ENCODE data around the gene PPP1R7. TPM values are rescaled to one million over a fixed set of nuclear protein-coding genes. Genes with fewer than 3 reads are reported as not detected.

PPP1R7 gene
- polyA plus RNA-seq, 3 donors, result 54.9 to 102 (median 84.4) TPM

DNA sequence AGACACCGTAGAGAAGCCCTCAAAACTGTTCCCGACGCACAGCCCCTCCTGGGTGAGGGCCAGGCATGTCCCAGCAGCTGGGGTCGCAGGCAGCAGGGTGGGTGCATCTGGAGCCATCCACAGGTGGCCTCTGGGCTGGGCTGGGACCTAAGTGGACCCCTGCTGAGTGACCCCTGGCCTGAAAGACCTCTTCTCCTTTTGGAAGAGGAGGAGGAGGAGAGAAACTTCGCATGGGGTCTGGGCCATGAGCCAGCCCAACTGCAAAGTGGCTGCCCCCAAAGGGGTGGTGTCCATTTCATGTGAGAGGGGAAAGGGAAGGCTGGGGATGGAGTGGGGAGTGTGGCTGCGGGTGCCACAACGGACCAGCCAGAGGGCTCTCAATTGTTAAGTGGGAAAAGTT, 63.3 kb downstream of the PPP1R7 start:
- Histone ChIP-seq H3K27ac (ENCODE audit: low read depth in 1 of 2, low read length in 2 of 2) (no peak overlapping the region), H2AFZ (ENCODE audit: insufficient read depth, low read depth, low read length, poor library complexity, severe bottlenecking) (no peak overlapping the region), H3K27me3 (ENCODE audit: control insufficient read depth in 2 of 2, insufficient read depth in 2 of 2, low read length in 2 of 2) (peaks cover 0 to 15% of the 10 kb centered on the region in 2 donors), H3K79me2 (ENCODE audit: insufficient read depth, low read length) (no peaks in the 10 kb centered on the region), H3K9me3 (replicated peaks in 1 of 2; ENCODE audit: control insufficient read depth in 1 of 2, insufficient read depth in 1 of 2, low read length in 2 of 2) (no peaks in the 10 kb centered on the region), H4K20me1 (ENCODE audit: insufficient read depth, low read length) (no peaks in the 10 kb centered on the region), H3K4me2 (replicated peaks; ENCODE audit: extremely low read depth, low read length, poor library complexity, severe bottlenecking) (no peak overlapping the region), H3K4me1 (ENCODE audit: control insufficient read depth in 1 of 2, insufficient read depth in 2 of 2, low read length in 2 of 2) (peaks cover 2 to 7% of the 10 kb centered on the region in 2 donors), H3K9ac (ENCODE audit: insufficient read depth, low read length, poor library complexity, severe bottlenecking) (no peak overlapping the region), H3K4me3 (replicated peaks in 1 of 3; ENCODE audit: low read depth in 2 of 3, low read length in 3 of 3) (no peak overlapping the region), H3K36me3 (replicated peaks in 1 of 2; ENCODE audit: control insufficient read depth in 1 of 2, insufficient read depth in 2 of 2, low read length in 2 of 2) (no peaks in the 10 kb centered on the region)
- no peak for DNase-seq
- peaks cover 0 to 3% (median 0%) of the 10 kb centered on the region in 7 donors for H3K9me3 Mint-ChIP-seq
- H3K27me3 Mint-ChIP-seq (ENCODE audit: low read depth in 3 of 3), result peaks cover 22 to 39% (median 30%) of the 10 kb centered on the region in 3 donors
- H3K4me1 Mint-ChIP-seq, result peaks cover 5% of the 10 kb centered on the region
- WGBS (ENCODE audit: insufficient coverage), result 82% methylated on average over 7 of the region's 7 CpGs
- no peaks in the 10 kb centered on the region for H3K36me3 Mint-ChIP-seq
- intact Hi-C loops (cut with micrococcal nuclease), result no loop called here
- TF ChIP-seq, protein P1, sequence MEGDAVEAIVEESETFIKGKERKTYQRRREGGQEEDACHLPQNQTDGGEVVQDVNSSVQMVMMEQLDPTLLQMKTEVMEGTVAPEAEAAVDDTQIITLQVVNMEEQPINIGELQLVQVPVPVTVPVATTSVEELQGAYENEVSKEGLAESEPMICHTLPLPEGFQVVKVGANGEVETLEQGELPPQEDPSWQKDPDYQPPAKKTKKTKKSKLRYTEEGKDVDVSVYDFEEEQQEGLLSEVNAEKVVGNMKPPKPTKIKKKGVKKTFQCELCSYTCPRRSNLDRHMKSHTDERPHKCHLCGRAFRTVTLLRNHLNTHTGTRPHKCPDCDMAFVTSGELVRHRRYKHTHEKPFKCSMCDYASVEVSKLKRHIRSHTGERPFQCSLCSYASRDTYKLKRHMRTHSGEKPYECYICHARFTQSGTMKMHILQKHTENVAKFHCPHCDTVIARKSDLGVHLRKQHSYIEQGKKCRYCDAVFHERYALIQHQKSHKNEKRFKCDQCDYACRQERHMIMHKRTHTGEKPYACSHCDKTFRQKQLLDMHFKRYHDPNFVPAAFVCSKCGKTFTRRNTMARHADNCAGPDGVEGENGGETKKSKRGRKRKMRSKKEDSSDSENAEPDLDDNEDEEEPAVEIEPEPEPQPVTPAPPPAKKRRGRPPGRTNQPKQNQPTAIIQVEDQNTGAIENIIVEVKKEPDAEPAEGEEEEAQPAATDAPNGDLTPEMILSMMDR (IDR thresholded peaks at IDR 0.05), result no peak
- no peak overlapping the region for H3K4me3 Mint-ChIP-seq
- no peak overlapping the region for H3K27ac Mint-ChIP-seq

DNA sequence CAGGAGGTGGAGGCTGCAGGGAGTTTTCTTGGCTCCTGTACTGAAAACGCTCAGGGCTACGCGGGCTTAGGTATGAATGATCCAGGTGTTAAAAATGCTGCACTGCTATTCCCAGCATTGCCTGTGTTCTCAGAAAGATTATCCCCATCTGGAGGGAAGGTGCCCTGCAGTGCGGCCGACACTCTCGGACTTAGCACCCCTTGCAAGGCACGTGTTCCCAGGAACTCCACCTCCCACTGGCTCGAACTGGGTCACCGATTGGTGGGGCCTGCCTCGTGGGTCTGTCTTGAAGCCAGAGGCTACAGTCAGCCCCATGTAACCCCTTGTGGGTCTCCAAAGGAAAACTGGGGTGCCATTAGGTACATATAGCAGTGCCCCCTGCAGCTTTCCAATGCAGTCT, 63.9 kb downstream of the PPP1R7 start:
- Histone ChIP-seq H3K36me3 (replicated peaks in 1 of 2; ENCODE audit: control insufficient read depth in 1 of 2, insufficient read depth in 2 of 2, low read length in 2 of 2) (no peaks in the 10 kb centered on the region), H3K79me2 (ENCODE audit: insufficient read depth, low read length) (no peaks in the 10 kb centered on the region), H3K9me3 (replicated peaks in 1 of 2; ENCODE audit: control insufficient read depth in 1 of 2, insufficient read depth in 1 of 2, low read length in 2 of 2) (no peaks in the 10 kb centered on the region), H4K20me1 (ENCODE audit: insufficient read depth, low read length) (no peaks in the 10 kb centered on the region), H3K4me2 (replicated peaks; ENCODE audit: extremely low read depth, low read length, poor library complexity, severe bottlenecking) (no peak overlapping the region), H3K4me1 (ENCODE audit: control insufficient read depth in 1 of 2, insufficient read depth in 2 of 2, low read length in 2 of 2) (peaks cover 8 to 13% of the 10 kb centered on the region in 2 donors), H3K27me3 (ENCODE audit: control insufficient read depth in 2 of 2, insufficient read depth in 2 of 2, low read length in 2 of 2) (peaks cover 4 to 21% of the 10 kb centered on the region in 2 donors), H3K27ac (ENCODE audit: low read depth in 1 of 2, low read length in 2 of 2) (no peak overlapping the region), H3K9ac (ENCODE audit: insufficient read depth, low read length, poor library complexity, severe bottlenecking) (no peak overlapping the region), H2AFZ (ENCODE audit: insufficient read depth, low read depth, low read length, poor library complexity, severe bottlenecking) (no peak overlapping the region), H3K4me3 (replicated peaks in 1 of 3; ENCODE audit: low read depth in 2 of 3, low read length in 3 of 3) (no peak overlapping the region)
- peaks cover 0 to 3% (median 0%) of the 10 kb centered on the region in 7 donors for H3K9me3 Mint-ChIP-seq
- 77% methylated on average over 7 of the region's 10 CpGs for WGBS (ENCODE audit: insufficient coverage)
- H3K27me3 Mint-ChIP-seq (ENCODE audit: low read depth in 3 of 3), result peaks cover 28 to 46% (median 33%) of the 10 kb centered on the region in 3 donors
- H3K4me1 Mint-ChIP-seq, result peaks cover 12% of the 10 kb centered on the region
- H3K27ac Mint-ChIP-seq, result no peak overlapping the region
- no peak overlapping the region for H3K4me3 Mint-ChIP-seq
- no peaks in the 10 kb centered on the region for H3K36me3 Mint-ChIP-seq
- intact Hi-C loops (cut with micrococcal nuclease), result no loop called here
- DNase-seq, result no peak
- TF ChIP-seq, protein P1 (IDR thresholded peaks at IDR 0.05), result no peak
